ENCODE measurements around the gene WFIKKN1. TPM values are rescaled to one million over a fixed set of nuclear protein-coding genes. Genes with fewer than 3 reads are reported as not detected.

WFIKKN1 gene
- total and polyA plus RNA-seq, 5 donors from 2014 or later, result 0.22 TPM; not detected in 4

DNA sequence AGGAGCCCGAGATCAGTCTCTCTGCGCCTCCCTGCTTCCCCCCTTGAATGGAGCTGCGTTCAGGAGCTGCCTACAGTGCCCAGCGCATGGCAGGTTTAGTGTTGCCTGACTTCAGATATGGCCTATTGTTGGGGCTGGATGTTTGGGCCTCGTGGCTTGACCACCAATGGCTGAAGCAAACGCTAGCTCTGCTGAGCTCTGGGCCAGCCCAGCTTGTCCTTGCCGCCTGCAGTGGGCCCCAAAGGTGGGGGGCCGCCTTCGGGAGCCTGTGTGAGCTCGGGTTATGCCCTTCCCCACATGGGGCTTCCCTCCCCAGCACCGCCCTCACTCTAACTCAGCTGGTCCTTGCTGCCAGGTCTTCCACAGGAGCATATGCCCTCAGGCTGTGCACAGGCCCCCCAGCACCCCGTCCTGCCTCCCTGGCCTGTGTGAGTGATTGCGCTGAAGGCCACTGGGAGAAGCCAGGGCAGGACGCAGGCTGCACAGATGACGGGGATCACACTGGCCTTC, 7.3 kb downstream of the WFIKKN1 start:
- Mint-ChIP-seq H3K4me1 (peaks cover 0 to 17% (median 4%) of the 10 kb centered on the region in 4 donors), H3K9me3 (peaks cover 0 to 3% (median 0%) of the 10 kb centered on the region in 7 donors), H3K36me3 (no peaks in the 10 kb centered on the region), H3K27ac (peak overlapping the region in 1 of 3 donors; percentile 14), H3K4me3 (peak overlapping the region; percentile 11 to 77 (median 70)), H3K27me3 (peaks cover 8% of the 10 kb centered on the region)
- no peak overlapping the region for H3K4me3 ChIP-seq (ENCODE audit: low read depth, low read length)
- H3K36me3 ChIP-seq (ENCODE audit: control insufficient read depth, insufficient read depth, low read length), result no peaks in the 10 kb centered on the region
- H3K27me3 ChIP-seq (ENCODE audit: control insufficient read depth, insufficient read depth, low read length), result no peaks in the 10 kb centered on the region
- peaks cover 0 to 4% of the 10 kb centered on the region in 2 experiments for H3K9me3 ChIP-seq (ENCODE audit: control insufficient read depth in 2 of 2, low read length in 2 of 2)
- peaks cover 37% of the 10 kb centered on the region for H3K4me1 ChIP-seq (ENCODE audit: control insufficient read depth, insufficient read depth, low read length, poor library complexity, severe bottlenecking)
- H3K27ac ChIP-seq (ENCODE audit: insufficient read depth, low read length, poor library complexity, severe bottlenecking), result no peak overlapping the region
- ATAC-seq (ENCODE audit: low read depth in 2 of 2) (no peak), DNase-seq (no peak)

DNA sequence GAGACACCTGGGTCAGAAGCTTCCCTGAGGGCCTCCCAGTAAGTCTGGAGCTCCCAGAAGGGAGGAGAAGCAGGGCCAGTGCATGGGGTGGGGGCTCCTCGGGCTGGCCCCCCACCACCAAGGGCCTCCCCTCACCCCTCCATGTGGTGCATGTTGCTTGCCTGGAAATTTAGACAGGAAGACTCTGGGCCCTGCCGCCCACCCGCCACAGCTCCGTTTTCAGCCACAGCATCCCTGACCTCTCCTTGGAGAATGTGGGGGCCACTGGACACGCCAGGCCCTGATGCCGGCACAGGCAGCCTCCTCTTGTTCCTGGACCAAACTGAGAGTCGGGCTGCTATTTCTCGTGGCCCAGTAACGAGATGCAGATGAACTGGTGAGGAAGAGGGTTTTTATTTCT, 8.1 kb downstream of the WFIKKN1 start:
- no peak for ATAC-seq (ENCODE audit: low read depth in 2 of 2)
- peak overlapping the region in 2 of 3 donors; percentile 73 to 86 for H3K27ac Mint-ChIP-seq

DNA sequence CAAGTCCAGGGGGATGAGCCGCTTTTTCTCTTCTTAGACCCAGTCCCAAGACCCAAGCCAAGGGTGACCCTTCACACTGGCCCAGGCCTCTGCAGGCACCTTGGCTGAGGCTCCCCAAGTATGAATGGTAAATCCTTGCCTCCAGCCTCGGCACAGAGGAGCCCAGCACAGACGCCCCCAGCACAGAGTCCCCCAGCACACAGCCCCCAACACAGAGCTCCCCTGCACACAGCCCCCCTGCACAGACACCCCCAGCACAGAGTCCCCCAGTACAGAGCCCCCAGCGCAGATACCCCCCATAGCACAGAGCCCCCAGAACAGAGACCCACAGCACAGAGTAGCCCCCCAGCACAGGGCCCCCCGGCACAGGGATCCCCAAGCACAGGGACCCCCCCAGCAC, 9.8 kb downstream of the WFIKKN1 start:
- H3K4me1 Mint-ChIP-seq, result peaks cover 0 to 27% (median 4%) of the 10 kb centered on the region in 4 donors

More for the DNA sequence above, 8.1 kb downstream of the WFIKKN1 start:
- Mint-ChIP-seq H3K4me1 (peaks cover 0 to 20% (median 4%) of the 10 kb centered on the region in 4 donors), H3K4me3 (peak overlapping the region; percentile 4 to 77 (median 41)), H3K9me3 (peaks cover 0 to 3% (median 0%) of the 10 kb centered on the region in 7 donors), H3K27me3 (peaks cover 8% of the 10 kb centered on the region), H3K36me3 (no peaks in the 10 kb centered on the region)
- Histone ChIP-seq H3K4me1 (ENCODE audit: control insufficient read depth, insufficient read depth, low read length, poor library complexity, severe bottlenecking) (peaks cover 38% of the 10 kb centered on the region), H3K4me3 (ENCODE audit: low read depth, low read length) (no peak overlapping the region), H3K9me3 (ENCODE audit: control insufficient read depth in 2 of 2, low read length in 2 of 2) (peaks cover 0 to 4% of the 10 kb centered on the region in 2 experiments), H3K27me3 (ENCODE audit: control insufficient read depth, insufficient read depth, low read length) (no peaks in the 10 kb centered on the region), H3K36me3 (ENCODE audit: control insufficient read depth, insufficient read depth, low read length) (no peaks in the 10 kb centered on the region), H3K27ac (ENCODE audit: insufficient read depth, low read length, poor library complexity, severe bottlenecking) (no peak overlapping the region)
- DNase-seq, result no peak

DNA sequence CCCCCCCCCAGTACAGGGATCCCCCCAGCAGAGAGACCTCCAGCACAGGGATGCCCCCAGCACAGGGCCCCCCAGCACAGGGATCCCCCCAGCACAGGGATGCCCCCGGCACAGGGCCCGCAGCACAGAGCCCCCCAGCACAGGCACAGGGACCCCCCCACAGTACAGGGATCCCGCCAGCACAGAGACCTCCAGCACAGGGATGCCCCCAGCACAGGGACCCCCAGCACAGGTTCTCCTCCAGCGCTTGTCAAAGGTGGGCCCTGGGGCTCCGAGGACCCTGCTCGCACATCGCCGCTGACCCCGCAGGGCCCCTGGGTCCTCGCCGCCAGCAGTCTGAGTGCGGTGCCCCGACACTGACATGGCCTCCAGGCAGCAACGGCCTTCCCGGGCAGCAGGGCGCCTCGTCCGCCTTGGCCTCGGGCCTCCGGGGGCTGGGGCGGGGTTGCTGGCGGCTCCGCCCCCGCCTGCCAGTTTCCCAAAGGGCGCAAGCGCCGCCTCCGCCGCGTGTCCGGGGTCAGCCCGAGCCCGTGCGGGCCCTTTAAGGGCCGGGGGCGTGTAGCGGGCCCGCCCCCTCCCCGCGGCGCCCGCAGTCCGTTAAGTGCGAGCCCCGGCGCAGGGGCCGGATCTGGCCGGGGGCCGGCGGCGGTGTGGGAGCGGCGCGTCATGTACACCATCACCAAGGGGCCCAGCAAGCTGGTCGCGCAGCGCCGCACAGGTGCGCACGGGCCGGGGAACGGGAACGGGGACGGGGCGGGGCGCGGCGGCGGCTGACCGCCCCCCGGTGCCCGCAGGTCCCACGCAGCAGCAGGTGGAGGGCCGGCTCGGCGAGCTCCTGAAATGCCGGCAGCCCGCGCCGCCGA, 10.8 kb downstream of the WFIKKN1 start, which contains the start of gene MCRIP2:
Gene MCRIP2, plus strand, starts transcription at position 503 of the 863 bp plus-strand sequence. Its CDS starts 164 bp downstream, at position 667.
- ATAC-seq (ENCODE audit: low read depth in 2 of 2), result peak; percentile 13 to 22
- Histone ChIP-seq H3K36me3 (ENCODE audit: control insufficient read depth, insufficient read depth, low read length) (no peaks in the 10 kb centered on the region), H3K4me1 (ENCODE audit: control insufficient read depth, insufficient read depth, low read length, poor library complexity, severe bottlenecking) (peaks cover 22% of the 10 kb centered on the region), H3K27ac (ENCODE audit: insufficient read depth, low read length, poor library complexity, severe bottlenecking) (peak within 1 kb of the TSS; percentile 14), H3K4me3 (ENCODE audit: low read depth, low read length) (no peak within 1 kb of the TSS), H3K9me3 (ENCODE audit: control insufficient read depth in 2 of 2, low read length in 2 of 2) (peaks cover 0 to 4% of the 10 kb centered on the region in 2 experiments), H3K27me3 (ENCODE audit: control insufficient read depth, insufficient read depth, low read length) (no peaks in the 10 kb centered on the region)
- no peaks in the 10 kb centered on the region for H3K36me3 Mint-ChIP-seq
- peaks cover 4% of the 10 kb centered on the region for H3K27me3 Mint-ChIP-seq
- peaks cover 0 to 24% (median 2%) of the 10 kb centered on the region in 4 donors for H3K4me1 Mint-ChIP-seq
- H3K9me3 Mint-ChIP-seq, result peaks cover 0 to 2% (median 0%) of the 10 kb centered on the region in 7 donors
- no peak within 1 kb of the TSS for H3K27ac Mint-ChIP-seq
- peak within 1 kb of the TSS in 3 of 4 donors; percentile 59 to 82 (median 76) for H3K4me3 Mint-ChIP-seq
- peak; percentile 51 to 72 (median 58) for DNase-seq

More for the DNA sequence above, 9.8 kb downstream of the WFIKKN1 start:
- no peaks in the 10 kb centered on the region for H3K36me3 Mint-ChIP-seq
- Histone ChIP-seq H3K4me1 (ENCODE audit: control insufficient read depth, insufficient read depth, low read length, poor library complexity, severe bottlenecking) (peaks cover 29% of the 10 kb centered on the region), H3K4me3 (ENCODE audit: low read depth, low read length) (no peak overlapping the region), H3K27me3 (ENCODE audit: control insufficient read depth, insufficient read depth, low read length) (no peaks in the 10 kb centered on the region), H3K36me3 (ENCODE audit: control insufficient read depth, insufficient read depth, low read length) (no peaks in the 10 kb centered on the region), H3K27ac (ENCODE audit: insufficient read depth, low read length, poor library complexity, severe bottlenecking) (no peak overlapping the region), H3K9me3 (ENCODE audit: control insufficient read depth in 2 of 2, low read length in 2 of 2) (peaks cover 0 to 4% of the 10 kb centered on the region in 2 experiments)
- DNase-seq (no peak), ATAC-seq (ENCODE audit: low read depth in 2 of 2) (no peak)
- peaks cover 0 to 3% (median 0%) of the 10 kb centered on the region in 7 donors for H3K9me3 Mint-ChIP-seq
- peaks cover 8% of the 10 kb centered on the region for H3K27me3 Mint-ChIP-seq
- peak overlapping the region in 2 of 4 donors; percentile 58 to 62 for H3K4me3 Mint-ChIP-seq
- H3K27ac Mint-ChIP-seq, result no peak overlapping the region

DNA sequence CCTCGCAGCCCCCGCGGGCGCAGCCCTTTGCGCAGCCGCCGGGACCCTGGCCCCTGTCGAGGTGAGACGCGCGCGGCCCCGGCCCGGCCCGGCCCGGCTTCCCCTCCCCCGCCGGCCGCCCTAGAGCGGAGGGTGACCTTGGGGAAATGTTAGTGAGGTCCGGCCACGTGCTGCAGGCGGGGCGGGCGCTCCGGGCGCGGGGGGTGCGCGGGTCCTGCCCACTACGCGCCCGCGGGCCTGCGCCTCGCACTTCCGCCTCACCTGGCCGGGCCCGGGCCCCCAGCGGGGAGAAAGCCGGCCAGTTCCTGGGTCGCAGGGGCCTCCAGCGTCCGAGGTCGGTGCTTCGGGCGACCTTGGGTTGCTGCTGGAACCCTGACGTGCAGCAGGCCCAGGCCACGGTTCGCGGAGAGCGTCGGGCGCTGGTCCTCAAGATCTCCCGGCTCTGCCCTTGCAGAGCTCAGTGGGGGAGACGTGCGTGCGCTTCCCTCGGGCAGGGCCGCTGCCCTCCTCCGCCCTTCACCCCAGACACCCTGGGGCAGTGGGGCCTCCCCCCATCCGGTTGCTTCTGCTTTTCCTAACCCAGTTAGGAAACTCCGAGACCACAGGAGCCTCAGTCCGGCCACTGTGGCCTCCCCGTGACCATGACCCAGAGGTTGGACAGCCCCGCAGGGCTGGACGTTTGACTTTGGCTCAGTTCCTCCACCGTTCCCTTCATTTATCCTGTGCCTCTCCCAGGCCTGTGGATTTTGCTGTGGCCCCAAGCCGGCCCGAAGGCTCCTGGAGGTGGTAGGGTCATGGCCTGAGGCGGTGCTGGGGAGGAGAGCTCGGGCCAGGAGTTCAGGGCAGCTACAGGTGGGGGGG, 11.6 kb downstream of the WFIKKN1 start:
- Mint-ChIP-seq H3K36me3 (no peaks in the 10 kb centered on the region), H3K4me1 (peaks cover 0 to 21% (median 0%) of the 10 kb centered on the region in 4 donors), H3K27me3 (no peaks in the 10 kb centered on the region), H3K27ac (no peak overlapping the region), H3K9me3 (no peaks in the 10 kb centered on the region), H3K4me3 (peak overlapping the region in 3 of 4 donors; percentile 59 to 82 (median 76))
- Histone ChIP-seq H3K4me1 (ENCODE audit: control insufficient read depth, insufficient read depth, low read length, poor library complexity, severe bottlenecking) (peaks cover 21% of the 10 kb centered on the region), H3K36me3 (ENCODE audit: control insufficient read depth, insufficient read depth, low read length) (no peaks in the 10 kb centered on the region), H3K4me3 (ENCODE audit: low read depth, low read length) (no peak overlapping the region), H3K9me3 (ENCODE audit: control insufficient read depth in 2 of 2, low read length in 2 of 2) (peaks cover 0 to 2% of the 10 kb centered on the region in 2 experiments), H3K27ac (ENCODE audit: insufficient read depth, low read length, poor library complexity, severe bottlenecking) (no peak overlapping the region), H3K27me3 (ENCODE audit: control insufficient read depth, insufficient read depth, low read length) (no peaks in the 10 kb centered on the region)
- ATAC-seq (ENCODE audit: low read depth in 2 of 2) (peak; percentile 22 to 31), DNase-seq (peak; percentile 19 to 46 (median 25))

DNA sequence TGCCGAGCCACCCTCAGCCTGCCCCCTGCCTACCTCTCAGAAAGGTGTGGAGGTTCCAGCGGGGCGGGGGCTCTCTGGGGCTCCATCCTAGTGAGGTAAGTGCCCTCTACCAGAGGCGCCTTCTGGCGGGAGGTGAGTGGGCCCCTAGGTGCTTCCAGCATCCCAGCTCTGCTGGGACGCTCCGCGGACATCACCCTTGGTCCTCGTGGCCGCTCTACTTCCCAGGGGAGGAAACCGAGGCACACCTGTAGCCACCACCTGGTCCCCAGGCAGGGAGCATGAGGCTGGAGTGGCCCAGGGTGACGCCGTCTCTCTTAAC, 12.2 kb downstream of the WFIKKN1 start:
- H3K36me3 Mint-ChIP-seq, result no peaks in the 10 kb centered on the region
- DNase-seq (no peak), ATAC-seq (ENCODE audit: low read depth in 2 of 2) (no peak)
- H3K4me3 ChIP-seq (ENCODE audit: low read depth, low read length), result no peak overlapping the region
- peak overlapping the region; percentile 59 to 82 (median 78) for H3K4me3 Mint-ChIP-seq
- H3K27me3 Mint-ChIP-seq, result no peaks in the 10 kb centered on the region
- no peak overlapping the region for H3K27ac ChIP-seq (ENCODE audit: insufficient read depth, low read length, poor library complexity, severe bottlenecking)
- H3K27me3 ChIP-seq (ENCODE audit: control insufficient read depth, insufficient read depth, low read length), result no peaks in the 10 kb centered on the region
- H3K36me3 ChIP-seq (ENCODE audit: control insufficient read depth, insufficient read depth, low read length), result no peaks in the 10 kb centered on the region
- no peak overlapping the region for H3K27ac Mint-ChIP-seq
- peaks cover 26% of the 10 kb centered on the region for H3K4me1 ChIP-seq (ENCODE audit: control insufficient read depth, insufficient read depth, low read length, poor library complexity, severe bottlenecking)
- H3K4me1 Mint-ChIP-seq, result peaks cover 0 to 23% (median under 1%) of the 10 kb centered on the region in 4 donors
- H3K9me3 Mint-ChIP-seq, result no peaks in the 10 kb centered on the region
- H3K9me3 ChIP-seq (ENCODE audit: control insufficient read depth in 2 of 2, low read length in 2 of 2), result no peaks in the 10 kb centered on the region

DNA sequence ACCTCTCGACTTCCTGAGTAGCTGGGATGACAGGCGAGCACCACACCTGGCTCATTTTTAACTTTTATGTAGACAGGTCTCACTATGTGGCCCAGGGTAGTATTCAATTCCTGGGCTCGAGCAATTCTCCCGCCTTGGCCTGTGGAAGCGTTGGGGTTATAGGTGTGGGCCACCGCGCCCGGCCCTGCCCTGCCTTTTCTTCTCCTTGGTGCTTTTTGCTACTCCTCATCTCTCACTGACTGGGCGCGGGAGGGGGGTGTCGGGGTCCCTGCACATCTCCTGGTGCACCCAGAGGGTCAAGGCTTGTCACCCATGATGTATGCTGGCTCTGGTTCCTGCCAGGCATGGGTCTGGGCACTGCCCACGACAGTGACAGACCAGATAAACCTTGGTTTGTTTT, 13.8 kb downstream of the WFIKKN1 start:
- Mint-ChIP-seq H3K36me3 (no peaks in the 10 kb centered on the region), H3K4me1 (peaks cover 0 to 29% (median 3%) of the 10 kb centered on the region in 4 donors), H3K27ac (peak overlapping the region in 1 of 3 donors; percentile 48), H3K27me3 (no peaks in the 10 kb centered on the region), H3K4me3 (peak overlapping the region; percentile 52 to 80 (median 74)), H3K9me3 (no peaks in the 10 kb centered on the region)
- Histone ChIP-seq H3K27ac (ENCODE audit: insufficient read depth, low read length, poor library complexity, severe bottlenecking) (no peak overlapping the region), H3K4me3 (ENCODE audit: low read depth, low read length) (no peak overlapping the region), H3K9me3 (ENCODE audit: control insufficient read depth in 2 of 2, low read length in 2 of 2) (no peaks in the 10 kb centered on the region), H3K4me1 (ENCODE audit: control insufficient read depth, insufficient read depth, low read length, poor library complexity, severe bottlenecking) (peaks cover 38% of the 10 kb centered on the region), H3K36me3 (ENCODE audit: control insufficient read depth, insufficient read depth, low read length) (no peaks in the 10 kb centered on the region), H3K27me3 (ENCODE audit: control insufficient read depth, insufficient read depth, low read length) (no peaks in the 10 kb centered on the region)
- no peak for DNase-seq
- ATAC-seq (ENCODE audit: low read depth in 2 of 2), result no peak
